GM18909 (cell line): Measurements from ENCODE around the gene RETN.

ENCODE experiments used
- ATAC-seq: cut with Tn5 transposase; IDR thresholded peaks from one replicate; pipeline ENCODE4 v1.9.1; 2021; ENCODE audit warnings: mild to moderate bottlenecking; ENCODE audit not compliant: unreplicated experiment, poor library complexity

Gene RETN, protein sequence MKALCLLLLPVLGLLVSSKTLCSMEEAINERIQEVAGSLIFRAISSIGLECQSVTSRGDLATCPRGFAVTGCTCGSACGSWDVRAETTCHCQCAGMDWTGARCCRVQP

DNA sequence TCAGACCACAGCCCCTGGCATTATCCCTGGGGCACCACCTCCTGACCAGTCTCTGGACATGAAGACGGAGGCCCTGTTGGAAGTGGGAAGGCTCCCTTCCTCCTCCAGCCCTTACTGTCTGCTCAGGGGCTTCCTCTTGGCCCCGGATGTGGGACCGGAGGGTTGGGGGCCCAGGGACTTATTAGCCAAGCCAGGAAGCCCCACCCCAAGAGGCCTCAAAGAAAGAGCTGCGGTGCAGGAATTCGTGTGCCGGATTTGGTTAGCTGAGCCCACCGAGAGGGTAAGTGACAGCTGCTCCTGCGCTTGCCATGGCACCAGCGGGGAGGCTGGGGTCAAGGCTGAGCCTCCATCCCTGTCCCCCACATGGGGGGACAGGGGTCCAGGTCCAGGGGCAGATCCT lies at the start of gene RETN:
RETN (plus strand) TSS at position 208 of the 400 bp plus-strand sequence. CDS start 278 bp downstream, outside the sequence.
- ATAC-seq, result no peak

DNA sequence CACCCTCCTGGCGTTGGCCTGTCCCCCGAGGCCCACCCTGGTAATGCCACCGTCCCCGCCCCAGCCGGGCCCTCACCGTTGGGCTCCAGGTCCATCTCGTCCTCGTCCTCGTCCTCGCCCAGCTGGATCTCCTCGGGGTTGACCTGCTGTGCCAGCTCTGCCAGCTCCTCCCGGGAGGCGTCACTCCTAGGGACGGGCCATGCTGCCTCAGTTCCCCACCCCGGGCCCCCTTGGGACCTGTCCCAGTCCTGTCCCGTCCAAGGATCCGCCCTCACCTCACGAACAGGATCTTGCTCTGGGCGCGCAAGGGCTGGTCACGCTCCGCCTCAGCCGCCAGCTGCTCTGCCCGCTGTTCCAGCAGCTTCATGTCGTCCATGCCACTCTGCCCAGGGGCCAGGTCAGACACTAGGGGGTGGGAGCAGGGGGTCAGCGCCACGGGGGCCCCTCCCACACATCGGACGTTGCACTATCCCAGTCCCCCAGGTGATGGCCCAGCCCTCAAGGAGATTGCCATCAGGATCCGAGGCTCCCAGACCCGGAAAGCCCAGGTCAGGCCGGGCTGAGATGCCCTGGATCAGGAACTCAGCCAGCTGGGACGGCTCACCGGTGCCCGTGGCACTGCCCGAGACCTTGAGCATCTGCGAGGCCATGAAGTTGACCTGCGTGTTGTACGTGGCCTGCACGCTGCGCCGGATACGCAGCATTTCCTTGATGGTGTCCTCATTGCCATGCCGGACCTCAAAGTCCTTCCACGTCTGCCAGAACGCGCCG lies 49.0 kb upstream of the RETN start:
- no peak for ATAC-seq

DNA sequence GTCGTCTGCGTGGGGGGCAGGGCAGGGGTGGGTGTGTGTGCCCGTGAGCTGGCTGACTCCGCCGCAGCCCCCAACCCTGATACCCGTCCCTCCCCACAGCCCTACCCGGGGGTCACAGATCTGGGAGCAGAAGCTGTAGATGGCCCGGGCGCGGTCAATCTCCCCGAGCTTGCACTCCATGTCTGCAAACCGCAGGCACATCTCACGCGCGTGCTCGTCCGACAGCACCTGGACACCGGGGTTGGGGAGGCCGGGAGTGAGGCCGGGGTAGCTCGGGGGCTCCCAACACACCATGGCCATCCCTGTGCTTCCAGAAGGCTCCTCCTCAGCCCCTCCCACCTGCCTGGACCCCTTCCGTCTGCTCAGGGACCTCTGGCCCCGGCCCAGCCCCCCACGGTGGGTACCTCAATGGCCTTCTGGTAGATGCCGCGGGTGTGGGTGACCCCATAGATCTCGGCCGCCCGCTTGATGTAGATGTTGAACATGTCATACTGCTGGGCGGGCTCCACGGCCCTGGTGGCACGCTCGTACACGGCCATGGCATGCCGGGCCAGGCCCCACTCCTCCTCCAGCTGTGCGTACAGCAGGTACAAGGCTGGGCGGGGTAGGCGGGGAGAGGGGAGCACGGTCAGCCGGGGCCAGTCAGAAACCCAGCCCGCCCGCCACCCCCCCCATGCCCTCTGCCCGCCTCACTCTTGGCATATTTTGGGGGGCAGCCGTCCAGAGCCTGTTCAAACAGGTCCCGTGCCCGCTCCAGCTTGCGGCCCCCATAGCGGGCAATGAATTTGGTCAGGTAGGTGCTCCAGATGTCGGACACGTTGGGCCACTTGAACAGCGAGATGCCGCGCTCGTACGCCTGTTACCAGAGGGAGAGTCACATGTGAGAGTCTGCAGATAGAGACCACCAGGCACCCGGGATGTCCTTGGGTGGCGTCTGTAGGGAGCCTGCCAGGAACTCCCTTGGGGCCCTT lies 48.1 kb upstream of the RETN start:
- no peak for ATAC-seq

DNA sequence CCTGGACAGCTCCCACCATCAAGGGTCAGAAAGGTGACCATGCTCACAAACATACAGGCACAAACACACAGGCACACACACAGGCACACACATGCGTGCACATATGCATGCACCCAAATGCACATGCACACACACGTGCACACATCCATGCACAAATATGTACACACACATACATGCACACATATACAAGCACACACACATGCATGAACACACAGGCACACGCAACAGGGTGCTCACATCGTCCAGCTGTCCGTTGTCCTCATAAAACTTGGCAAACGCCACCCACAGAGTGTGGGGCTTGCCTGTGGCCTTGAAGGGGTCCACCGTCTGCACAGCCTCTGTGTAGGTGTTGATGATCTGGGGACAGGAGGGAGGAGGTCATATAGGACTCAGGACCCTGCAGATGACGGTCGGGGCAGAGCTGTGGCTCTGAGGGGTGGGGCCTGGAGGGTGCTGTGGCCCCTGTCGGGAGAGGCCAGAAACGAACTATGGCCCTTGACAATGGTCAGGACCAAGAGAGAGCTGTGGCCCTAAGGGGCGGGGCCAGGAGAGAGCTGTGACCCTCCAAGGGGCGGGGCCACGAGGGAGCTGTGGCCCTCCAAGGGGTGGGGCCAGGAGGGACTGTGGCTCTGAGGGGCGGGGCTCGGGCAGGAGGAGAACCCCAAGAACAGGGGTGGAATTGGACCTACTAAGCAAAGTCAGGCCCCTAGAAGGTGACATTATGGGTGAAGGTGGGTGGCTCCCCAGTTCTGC lies 45.7 kb upstream of the RETN start:
- ATAC-seq, result no peak

DNA sequence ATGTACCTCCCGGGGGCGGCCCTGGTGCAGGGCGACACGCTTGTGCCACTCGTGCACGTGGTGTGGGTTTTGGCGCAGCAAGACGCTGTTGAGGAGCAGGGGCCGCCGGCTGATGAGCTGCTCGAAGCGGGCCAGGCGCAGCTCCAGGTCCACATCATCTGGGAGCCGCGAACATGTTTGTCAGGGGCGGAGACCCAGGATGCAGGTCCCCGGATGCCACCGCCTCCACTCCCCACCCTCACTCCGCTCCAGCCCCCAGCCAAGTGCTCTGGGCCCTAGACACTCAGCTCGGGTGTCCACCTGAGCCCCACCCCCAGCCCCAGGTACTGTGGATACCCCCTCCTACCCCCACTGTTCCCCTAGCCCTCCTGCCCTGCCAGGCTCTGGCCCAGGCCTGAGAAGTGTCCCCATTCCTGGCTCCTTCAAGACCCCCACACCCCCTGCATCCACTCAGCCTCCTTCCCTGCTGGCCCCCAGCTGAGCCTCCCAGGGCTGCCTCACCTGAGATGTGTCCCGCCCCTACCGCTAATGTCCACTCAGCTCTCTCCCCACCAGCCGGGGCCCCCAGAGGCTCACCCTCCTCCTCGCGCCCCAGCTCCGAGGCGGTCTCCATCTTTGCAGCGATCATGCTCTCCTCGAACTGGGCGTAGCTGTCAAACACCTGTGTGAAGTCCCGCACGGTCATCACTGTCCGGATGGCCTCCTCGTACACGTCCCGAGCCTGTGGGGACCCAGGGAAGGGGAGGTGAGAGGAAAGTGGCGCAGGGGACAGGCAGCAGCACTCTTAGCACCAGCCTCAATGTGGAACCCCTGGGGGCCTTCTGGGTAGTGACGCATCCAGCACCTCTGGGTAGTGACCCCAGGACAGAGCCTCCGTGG lies 44.9 kb upstream of the RETN start:
- ATAC-seq, result no peak

DNA sequence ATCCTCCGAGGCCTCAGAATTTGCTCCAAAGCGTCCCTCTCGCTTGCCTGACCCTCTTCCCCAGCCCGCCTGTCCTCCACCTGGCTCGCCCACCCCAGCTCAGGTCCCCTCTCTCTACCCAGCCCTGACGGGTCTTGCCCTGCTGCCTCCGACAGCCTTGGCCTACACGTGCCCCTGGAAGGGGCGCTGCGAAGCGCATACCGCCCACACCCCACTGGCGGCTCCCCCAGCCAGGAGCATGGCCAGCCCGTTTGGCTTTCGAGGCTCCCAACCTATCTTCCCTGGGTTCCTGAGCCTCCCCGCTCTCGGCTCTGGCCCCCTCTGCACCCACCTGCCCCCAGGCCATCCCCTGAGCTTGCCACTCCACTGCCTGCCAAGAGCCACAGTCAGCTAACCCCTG lies 44.0 kb upstream of the RETN start:
- ATAC-seq, result no peak

DNA sequence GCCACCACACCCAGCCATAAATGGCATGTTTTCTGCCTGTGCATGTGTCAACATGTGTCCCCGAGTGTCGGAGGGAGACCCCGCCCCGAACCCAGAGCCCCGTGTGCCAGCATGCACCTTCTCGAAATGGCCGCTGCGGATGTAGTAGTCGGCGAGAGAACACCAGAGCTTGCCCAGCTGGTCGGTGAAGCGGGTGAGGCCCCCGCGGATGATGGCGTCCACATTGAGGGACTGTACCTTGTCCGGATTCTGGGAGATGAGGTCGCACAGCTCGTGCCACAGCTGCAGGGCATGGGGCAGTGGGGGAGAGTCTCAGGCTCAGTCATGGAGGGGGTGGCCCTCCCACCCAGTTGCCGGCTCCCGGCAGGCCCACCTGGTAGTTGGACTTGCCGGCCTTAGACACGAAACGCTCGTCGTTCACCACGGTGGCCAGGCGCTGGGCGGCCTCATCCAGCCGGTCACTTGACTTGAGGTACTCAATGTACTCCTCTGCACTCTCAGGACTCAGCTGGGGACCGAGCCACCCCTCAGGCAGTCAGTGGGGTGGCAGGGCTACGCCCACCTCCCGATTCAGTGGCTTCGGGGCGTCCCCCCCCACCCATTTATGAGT lies 43.0 kb upstream of the RETN start:
- no peak for ATAC-seq

DNA sequence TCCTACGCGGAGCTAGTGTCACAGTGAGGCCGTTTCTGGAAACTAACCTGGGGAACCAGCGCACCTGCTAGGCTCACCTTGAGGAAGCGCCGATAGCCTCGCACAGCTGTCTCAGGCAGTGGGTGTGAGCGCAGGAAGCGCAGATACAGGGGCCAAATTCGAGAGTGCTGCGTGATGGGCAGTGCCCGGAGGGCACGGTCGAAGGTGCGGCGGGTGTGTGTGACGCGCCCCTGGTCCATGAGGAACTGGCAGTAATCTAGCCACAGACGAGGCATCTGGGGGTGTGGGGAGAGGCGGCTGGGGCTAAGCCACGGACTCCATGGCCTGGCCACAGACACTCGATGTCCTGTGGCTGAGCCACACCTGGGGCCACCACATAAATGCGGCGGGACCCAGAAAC lies 41.7 kb upstream of the RETN start:
- ATAC-seq, result no peak

DNA sequence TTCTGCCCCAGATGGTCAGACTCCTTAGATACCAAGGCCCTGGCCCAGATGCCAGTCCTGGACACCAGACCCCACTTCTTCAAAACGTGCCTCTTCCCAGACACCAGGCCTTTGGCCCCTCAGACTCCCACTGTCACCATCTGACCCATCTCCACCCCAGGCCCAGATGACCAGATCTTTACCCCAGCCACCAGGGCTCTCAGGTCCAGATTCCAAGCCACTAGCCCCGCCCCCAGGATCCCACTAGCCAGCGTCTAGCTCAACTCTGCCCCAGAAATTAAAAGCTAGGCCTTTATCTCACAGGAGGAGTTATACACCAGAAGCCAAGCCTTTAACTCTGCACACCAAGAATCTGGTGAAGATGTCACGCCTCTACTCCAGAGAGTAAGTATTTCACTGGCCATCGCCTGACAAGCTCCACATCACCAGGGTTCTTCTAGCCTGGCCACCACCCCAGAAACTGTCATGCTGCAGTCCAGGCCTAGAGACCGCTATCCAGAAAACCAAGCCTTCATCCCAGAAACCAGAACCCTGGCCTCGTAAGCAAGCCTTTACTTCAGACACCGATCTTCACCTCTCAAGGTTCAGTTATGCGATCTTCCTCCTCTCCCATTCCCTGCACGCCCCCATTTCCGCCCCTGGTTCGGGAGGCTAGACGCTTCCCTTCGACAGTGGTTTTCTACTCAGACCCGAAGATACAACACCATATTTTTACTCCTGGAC lies 40.1 kb upstream of the RETN start:
- no peak for ATAC-seq

DNA sequence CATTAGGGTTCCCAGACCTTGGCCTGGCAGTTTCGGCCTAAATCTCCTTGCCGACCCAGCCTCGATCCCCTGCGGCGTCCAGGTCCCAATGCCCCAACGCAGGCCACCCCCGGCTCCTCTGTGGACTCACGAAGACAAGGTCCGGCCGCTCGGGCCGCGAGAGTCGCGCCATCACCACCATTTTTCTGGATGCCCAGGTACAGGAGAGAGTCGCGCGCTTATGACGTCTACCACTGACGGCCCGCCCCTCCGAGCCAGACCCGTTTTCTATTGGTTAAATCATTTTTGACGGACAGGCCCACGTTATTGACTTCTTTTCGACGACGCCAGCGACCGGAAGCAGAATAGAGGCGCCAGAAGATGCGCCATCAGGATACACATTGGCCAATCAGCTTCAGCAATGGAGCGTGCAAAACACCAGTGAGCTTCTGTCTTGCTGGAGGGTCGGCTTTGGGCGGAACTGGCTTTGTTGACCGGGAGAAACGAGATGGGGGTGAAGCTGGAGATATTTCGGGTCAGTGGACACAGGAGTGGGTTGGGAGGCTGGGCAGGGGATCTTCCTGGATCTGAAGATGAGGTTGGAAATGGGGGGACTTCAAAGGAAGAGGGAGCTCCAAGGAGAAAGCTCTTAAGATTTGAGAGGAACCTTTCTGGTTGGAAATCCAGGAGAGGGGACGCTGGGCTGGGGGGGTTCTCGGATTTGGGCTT lies 39.3 kb upstream of the RETN start, which contains the start of the genes PET100 and XAB2:
PET100 (plus strand) TSS at position 447 of the 708 bp plus-strand sequence; CDS start at position 488, 41 bp downstream.
XAB2 (minus strand) TSS at position 199 of the 708 bp plus-strand sequence; CDS start at position 181, 18 bp downstream.
- peak; percentile 94 for ATAC-seq

DNA sequence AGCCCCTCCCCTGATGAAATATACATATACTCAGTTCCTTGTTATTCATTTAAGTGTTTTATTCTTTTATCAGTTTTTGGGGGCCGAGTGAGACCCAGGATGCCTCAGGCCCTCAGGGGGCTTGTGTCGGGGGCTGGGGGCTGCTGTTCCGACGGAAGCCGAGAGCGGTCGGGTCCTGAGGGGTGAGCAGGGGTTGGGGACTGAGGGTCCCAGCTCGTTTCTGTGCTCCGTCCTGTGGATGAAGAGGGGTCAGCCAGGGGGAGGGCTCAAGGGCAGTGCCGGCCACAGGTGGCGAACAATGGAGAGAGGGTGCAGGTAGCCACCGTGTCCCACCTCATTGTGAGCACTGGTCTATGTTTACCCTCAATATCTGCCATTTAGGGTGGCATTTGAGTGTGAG lies 37.3 kb upstream of the RETN start:
- ATAC-seq, result no peak

DNA sequence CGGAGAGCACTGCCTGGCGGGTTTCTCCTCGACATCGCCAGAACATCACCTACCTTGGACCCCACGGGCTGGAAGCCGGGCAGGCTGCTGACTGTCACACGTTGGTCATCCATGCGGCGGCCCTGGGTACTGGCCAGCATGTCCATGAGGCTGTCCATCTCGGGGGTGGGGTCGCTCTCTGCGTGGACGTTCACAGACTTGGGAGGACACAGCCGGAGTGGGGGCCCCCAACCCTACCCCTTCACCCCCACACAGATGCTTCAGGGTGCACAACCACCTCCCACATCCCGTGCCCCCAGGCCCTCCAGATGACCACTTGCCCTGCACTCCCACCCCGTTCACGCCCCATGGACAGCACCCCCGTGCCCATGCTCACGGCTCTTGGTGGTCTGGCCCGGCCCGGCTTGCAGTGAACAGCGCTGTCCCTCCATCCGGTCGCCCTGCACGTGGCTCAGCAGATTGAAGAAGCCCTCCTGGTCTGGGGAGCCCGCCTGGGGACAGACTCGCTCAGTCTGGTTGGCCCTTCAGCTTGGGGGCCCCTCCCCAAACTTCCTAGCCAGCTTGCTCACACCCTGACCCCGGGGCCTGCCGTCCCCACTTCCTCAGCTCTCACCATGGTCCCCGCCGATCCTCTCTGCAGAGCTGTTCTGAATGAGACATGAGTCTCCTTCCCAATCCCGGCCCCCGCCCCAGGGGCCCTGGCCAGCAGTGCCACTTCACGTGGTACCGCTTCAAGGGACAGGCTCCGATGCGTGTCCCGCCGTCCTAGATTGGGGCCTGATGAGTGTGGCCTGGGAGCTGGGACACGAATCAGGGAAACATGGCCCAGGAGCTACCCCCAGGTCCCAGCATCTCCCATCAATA lies 36.3 kb upstream of the RETN start:
- no peak for ATAC-seq

DNA sequence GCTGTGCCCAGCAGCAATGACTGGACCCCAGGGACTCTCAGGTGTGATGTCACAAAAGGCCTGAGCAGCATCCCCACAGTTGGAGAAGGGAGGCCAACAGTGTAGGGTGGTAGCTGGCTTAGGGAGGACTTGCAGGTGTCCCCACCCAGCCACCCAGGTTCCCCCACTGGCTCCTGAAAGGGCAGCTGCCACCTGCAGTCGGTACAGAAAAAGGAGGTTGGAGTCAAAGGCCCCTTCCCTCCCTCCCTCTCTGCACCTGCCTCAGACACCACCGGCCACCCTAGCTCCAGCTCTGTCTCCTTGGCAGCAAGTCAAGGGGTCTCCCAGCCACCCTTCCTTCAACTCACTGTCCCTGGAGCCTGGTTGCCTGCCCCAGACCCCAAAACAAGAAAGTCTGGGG lies 35.2 kb upstream of the RETN start, which contains the start of gene PCP2:
PCP2 (minus strand) TSS at position 22 of the 400 bp plus-strand sequence. CDS start 262 bp downstream, outside the sequence.
- no peak for ATAC-seq

DNA sequence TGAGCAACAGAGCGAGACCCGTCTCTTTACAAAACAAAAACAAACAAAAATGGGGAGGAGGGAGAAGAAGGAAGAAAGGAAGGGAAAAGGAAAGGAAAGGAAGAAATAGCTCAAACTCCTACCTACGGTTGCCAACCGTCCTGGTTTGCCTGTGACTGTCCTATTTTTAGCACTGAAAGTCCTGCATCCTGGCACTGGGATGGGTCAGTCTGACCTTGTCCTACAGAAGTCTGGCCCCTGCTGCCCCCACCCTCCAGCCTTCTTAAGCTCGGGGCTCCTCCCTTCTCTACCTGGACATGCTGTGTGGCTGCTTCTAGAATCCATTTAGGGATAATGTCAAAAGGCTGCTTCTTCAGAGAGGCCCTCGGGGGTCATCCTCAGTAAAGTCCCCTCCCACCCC lies 33.2 kb upstream of the RETN start:
- ATAC-seq, result no peak

DNA sequence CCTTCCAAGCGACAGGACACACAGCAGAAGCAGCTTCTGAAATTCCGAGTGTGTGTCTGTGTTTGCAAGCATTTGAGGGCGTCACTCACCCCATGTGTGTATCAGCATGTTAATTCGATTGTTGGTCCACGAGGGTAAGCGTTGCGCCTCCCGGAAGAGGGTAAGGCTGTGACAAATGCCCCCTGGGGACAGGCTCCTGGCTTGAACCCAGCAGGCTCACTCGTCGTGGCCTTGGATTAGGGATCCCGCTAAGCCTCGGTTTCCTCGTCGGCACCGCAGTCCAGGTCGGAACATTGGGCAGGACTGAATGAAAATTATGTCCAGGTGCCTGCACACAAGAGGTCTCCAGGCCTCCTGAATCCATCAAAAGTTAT lies 32.5 kb upstream of the RETN start:
- ATAC-seq, result no peak

DNA sequence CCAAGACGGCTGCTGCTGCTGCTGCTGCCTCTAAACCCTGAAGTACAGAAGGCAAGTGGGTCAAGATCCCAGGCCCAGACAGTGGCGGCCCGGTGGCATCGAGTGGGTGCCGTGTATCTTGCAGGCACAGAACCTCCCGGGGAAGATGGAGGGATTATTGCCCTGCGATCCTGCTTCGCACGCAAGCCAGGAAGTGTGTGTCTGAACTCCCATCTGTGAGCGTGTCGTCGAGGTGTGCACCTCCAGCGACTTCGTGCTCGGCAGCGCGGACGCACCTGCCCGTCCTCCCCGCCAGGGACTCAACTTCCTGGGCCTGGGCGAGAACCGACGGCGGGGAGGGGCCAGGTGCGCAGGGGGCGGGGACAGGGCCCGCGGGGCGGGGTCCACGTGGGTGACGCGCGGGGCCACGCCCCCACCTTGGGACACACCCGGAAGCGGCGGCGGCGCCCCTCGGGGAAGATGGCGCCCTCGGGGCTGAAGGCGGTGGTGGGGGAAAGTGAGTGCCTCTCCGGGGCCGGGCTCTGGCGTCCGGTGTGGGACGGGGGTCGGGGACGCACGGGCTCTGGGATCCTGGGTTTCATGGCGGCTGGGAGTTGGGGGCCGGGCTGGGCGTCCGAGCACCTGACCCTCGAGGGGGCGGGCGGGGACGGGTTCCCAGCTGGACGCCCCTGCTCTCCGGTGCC lies 32.0 kb upstream of the RETN start, which contains the start of gene STXBP2:
STXBP2 (plus strand) TSS at position 420 of the 683 bp plus-strand sequence; CDS start at position 460, 40 bp downstream.
- ATAC-seq, result peak; percentile 73
